ENCODE measurements around the gene GSTO2. TPM values are rescaled to one million over a fixed set of nuclear protein-coding genes. Genes with fewer than 3 reads are reported as not detected.

Gene GSTO2
- total and polyA plus RNA-seq, 2 of the 13 experiments (the other 11 are each of a cell fraction or from before 2014, with no cell fraction given), result 2.1 to 7.9 TPM

- no peak for TF ChIP-seq IRF1 (CRISPR knock-in tag; IDR thresholded peaks at IDR 0.05; ENCODE audit: low read depth)
- TF ChIP-seq, protein P1, sequence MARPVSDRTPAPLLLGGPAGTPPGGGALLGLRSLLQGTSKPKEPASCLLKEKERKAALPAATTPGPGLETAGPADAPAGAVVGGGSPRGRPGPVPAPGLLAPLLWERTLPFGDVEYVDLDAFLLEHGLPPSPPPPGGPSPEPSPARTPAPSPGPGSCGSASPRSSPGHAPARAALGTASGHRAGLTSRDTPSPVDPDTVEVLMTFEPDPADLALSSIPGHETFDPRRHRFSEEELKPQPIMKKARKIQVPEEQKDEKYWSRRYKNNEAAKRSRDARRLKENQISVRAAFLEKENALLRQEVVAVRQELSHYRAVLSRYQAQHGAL (CRISPR knock-in tag; IDR thresholded peaks at IDR 0.05; ENCODE audit: not compliant biosample characterization), result no peak
- no peak for TF ChIP-seq ZMYM4 (CRISPR knock-in tag; IDR thresholded peaks at IDR 0.05)
- no peak for TF ChIP-seq ZNF367 (CRISPR knock-in tag; IDR thresholded peaks at IDR 0.05; ENCODE audit: borderline replicate concordance)
- TF ChIP-seq ZNF530 (CRISPR knock-in tag; IDR thresholded peaks at IDR 0.05; ENCODE audit: low read depth), result no peak
- TF ChIP-seq ZNF329 (CRISPR knock-in tag; IDR thresholded peaks at IDR 0.05; ENCODE audit: low read depth), result no peak
- no peak for TF ChIP-seq EP300 (IDR thresholded peaks at IDR 0.05; ENCODE audit: low read depth in 2 of 2, low read length in 2 of 2)
- 0 out of 2 replicates have a peak, but pooled peaks have one; percentile 26 for TF ChIP-seq EP300 (CRISPR knock-in tag; IDR thresholded peaks at IDR 0.05; ENCODE audit: borderline replicate concordance)
- TF ChIP-seq PRPF4 (IDR thresholded peaks at IDR 0.05; ENCODE audit: low read depth, low read length, poor library complexity, severe bottlenecking), result no peak
- no peak for TF ChIP-seq ZBED4 (CRISPR knock-in tag; IDR thresholded peaks at IDR 0.05; ENCODE audit: borderline replicate concordance)
- TF ChIP-seq BCL6 (CRISPR knock-in tag; IDR thresholded peaks at IDR 0.05), result peak; percentile 31; the same call in 1 of the 2 replicates
These were observed 13.5 kb upstream of the GSTO2 start (continued) for GRCh38 chr10:104255311-104255981.

Data from HepG2 (cell line).